K562 (cell line): ENCODE results near the gene BSN. TPM values are rescaled to one million over a fixed set of nuclear protein-coding genes. Genes with fewer than 3 reads are reported as not detected.

Experiments used
- C11orf30 ChIP-seq: fragments of 450-650 bp; IDR thresholded peaks from 2 replicates; pipeline ENCODE4 v1.6.1; 2016; ENCODE audit warnings: low read depth, mild to moderate bottlenecking
- CBX5 ChIP-seq: IDR thresholded peaks from 2 replicates; pipeline ENCODE4 v1.6.1; 2014; ENCODE audit warnings: low read depth, borderline replicate concordance
- COPS2 ChIP-seq: fragments of 450-650 bp; conservative IDR thresholded peaks from 2 replicates; pipeline ENCODE4 v1.6.1; 2016; ENCODE audit warnings: mild to moderate bottlenecking, moderate library complexity
- ELF1 ChIP-seq: fragments of 200-800 bp; sonication (Bioruptor generic); IDR thresholded peaks from 2 replicates; pipeline ENCODE4 v1.6.1; 2016; ENCODE audit warnings: missing genetic modification characterization, missing compliant biosample characterization
- EP300 ChIP-seq: IDR thresholded peaks from 2 replicates; pipeline ENCODE4 v1.6.1; 2012; ENCODE audit warnings: low read length, improper control_type of control experiment
- HDAC2 ChIP-seq: fragments of 450-650 bp; IDR thresholded peaks from 2 replicates; pipeline ENCODE4 v1.6.1; 2016; ENCODE audit warnings: mild to moderate bottlenecking
- HNRNPUL1 ChIP-seq: fragments of 200-400 bp; formaldehyde crosslinking; IDR thresholded peaks from 2 replicates; pipeline ENCODE4 v1.6.1; 2017; ENCODE audit warnings: low read length
- LARP7 ChIP-seq: fragments of 450-650 bp; IDR thresholded peaks from 2 replicates; pipeline ENCODE4 v1.6.1; 2016
- MEIS2 ChIP-seq: fragments of 450-650 bp; IDR thresholded peaks from 2 replicates; pipeline ENCODE4 v1.6.1; 2014; ENCODE audit warnings: mild to moderate bottlenecking; ENCODE audit not compliant: partially characterized antibody
- NR2C1 ChIP-seq, 2 experiments: fragments of 450-650 bp; IDR thresholded peaks; 2 replicates each; pipeline ENCODE4 v1.6.1; 2017; ENCODE audit warnings: mild to moderate bottlenecking in 2 of 2, antibody characterized with exemption in 1 of 2, inconsistent platforms in 1 of 2, missing compliant biosample characterization in 1 of 2, missing genetic modification characterization in 1 of 2
- POLR2G ChIP-seq: fragments of 200-400 bp; formaldehyde crosslinking; IDR thresholded peaks from 2 replicates; pipeline ENCODE4 v1.6.1; 2017; ENCODE audit warnings: low read depth, mild to moderate bottlenecking, antibody characterized with exemption, low read length, moderate library complexity
- POLR2H ChIP-seq: IDR thresholded peaks from 2 replicates; pipeline ENCODE4 v1.6.1; 2016; ENCODE audit warnings: missing genetic modification characterization, low read depth, mild to moderate bottlenecking, control low read depth, missing compliant biosample characterization, moderate library complexity
- SMARCA5 ChIP-seq: fragments of 450-650 bp; IDR thresholded peaks from 2 replicates; pipeline ENCODE4 v1.6.1; 2016
- TOE1 ChIP-seq, 2 experiments: fragments of 450-650 bp in 1 of 2; sonication (generic) in 1 of 2; formaldehyde crosslinking in 1 of 2; IDR thresholded peaks; 2 replicates each; pipeline versions ENCODE4 v1.7.1 to v1.8.0; 2016 to 2022; ENCODE audit warnings: borderline replicate concordance in 2 of 2, mild to moderate bottlenecking in 2 of 2, antibody characterized with exemption in 1 of 2, inconsistent platforms in 1 of 2, low read depth in 1 of 2, missing genetic modification reagents in 1 of 2, moderate library complexity in 1 of 2
- ZC3H4 ChIP-seq: sonication (generic); formaldehyde crosslinking; IDR thresholded peaks from 2 replicates; pipeline ENCODE4 v1.9.0; 2021; ENCODE audit warnings: missing genetic modification reagents, borderline replicate concordance
- ZC3H8 ChIP-seq: fragments of 450-650 bp; IDR thresholded peaks from 2 replicates; pipeline ENCODE4 v1.6.1; 2017
- ZNF696 ChIP-seq: fragments of 250-450 bp; sonication (Bioruptor Pico); conservative IDR thresholded peaks from 2 replicates; pipeline ENCODE4 v1.4.0; 2020; ENCODE audit warnings: mild to moderate bottlenecking, moderate library complexity
- polyA plus RNA-seq, 8 experiments: library from polyadenylated mRNA; depleted of rRNA in 4 of 8; stranded (reverse) in 5 of 8; unstranded in 3 of 8; fragments of >200 nt; fragmentation: Nextera tagmentation in 2 of 8; fragmentation: Illumina TruSeq in 1 of 8; extraction: Ambion mirVana in 2 of 8; extraction: Trizol in 1 of 8; gene quantifications; 2 replicates each; pipeline versions ENCODE4 v1.2.1 to v1.2.3, GENCODE V29; 2011 to 2014; ENCODE audit warnings: inconsistent platforms in 1 of 8, missing spikeins in 1 of 8
- total RNA-seq, 7 experiments: library from RNA; depleted of rRNA in 6 of 7; stranded (reverse); fragments of >200 nt in 6 of 7; fragmentation: Illumina TruSeq in 2 of 7; extraction: Trizol in 2 of 7; gene quantifications; 2 replicates each; pipeline versions ENCODE4 v1.2.1 to v1.2.3, GENCODE V29; 2011 to 2021; ENCODE audit warnings: low replicate concordance in 1 of 7
- TF ChIP-seq, protein P1 (sequence below), 2 experiments: fragments of 450-650 bp; IDR thresholded peaks; 2 replicates each; pipeline ENCODE4 v1.6.1; 2016; ENCODE audit warnings: mild to moderate bottlenecking in 2 of 2, borderline replicate concordance in 1 of 2, low read depth in 1 of 2, moderate library complexity in 1 of 2
- TF ChIP-seq, protein P2 (sequence below): fragments of 250-450 bp; sonication (Bioruptor Pico); IDR thresholded peaks from 2 replicates; pipeline ENCODE4 v1.8.0; 2022; ENCODE audit warnings: inconsistent platforms, mild to moderate bottlenecking, moderate library complexity, borderline replicate concordance

BSN gene
- total and polyA plus RNA-seq, 9 of the 15 experiments (the other 6 are each of a cell fraction or from before 2014, with no cell fraction given) = 0.03 to 1.5 (median 0.29) TPM

- TF ChIP-seq, protein P1, sequence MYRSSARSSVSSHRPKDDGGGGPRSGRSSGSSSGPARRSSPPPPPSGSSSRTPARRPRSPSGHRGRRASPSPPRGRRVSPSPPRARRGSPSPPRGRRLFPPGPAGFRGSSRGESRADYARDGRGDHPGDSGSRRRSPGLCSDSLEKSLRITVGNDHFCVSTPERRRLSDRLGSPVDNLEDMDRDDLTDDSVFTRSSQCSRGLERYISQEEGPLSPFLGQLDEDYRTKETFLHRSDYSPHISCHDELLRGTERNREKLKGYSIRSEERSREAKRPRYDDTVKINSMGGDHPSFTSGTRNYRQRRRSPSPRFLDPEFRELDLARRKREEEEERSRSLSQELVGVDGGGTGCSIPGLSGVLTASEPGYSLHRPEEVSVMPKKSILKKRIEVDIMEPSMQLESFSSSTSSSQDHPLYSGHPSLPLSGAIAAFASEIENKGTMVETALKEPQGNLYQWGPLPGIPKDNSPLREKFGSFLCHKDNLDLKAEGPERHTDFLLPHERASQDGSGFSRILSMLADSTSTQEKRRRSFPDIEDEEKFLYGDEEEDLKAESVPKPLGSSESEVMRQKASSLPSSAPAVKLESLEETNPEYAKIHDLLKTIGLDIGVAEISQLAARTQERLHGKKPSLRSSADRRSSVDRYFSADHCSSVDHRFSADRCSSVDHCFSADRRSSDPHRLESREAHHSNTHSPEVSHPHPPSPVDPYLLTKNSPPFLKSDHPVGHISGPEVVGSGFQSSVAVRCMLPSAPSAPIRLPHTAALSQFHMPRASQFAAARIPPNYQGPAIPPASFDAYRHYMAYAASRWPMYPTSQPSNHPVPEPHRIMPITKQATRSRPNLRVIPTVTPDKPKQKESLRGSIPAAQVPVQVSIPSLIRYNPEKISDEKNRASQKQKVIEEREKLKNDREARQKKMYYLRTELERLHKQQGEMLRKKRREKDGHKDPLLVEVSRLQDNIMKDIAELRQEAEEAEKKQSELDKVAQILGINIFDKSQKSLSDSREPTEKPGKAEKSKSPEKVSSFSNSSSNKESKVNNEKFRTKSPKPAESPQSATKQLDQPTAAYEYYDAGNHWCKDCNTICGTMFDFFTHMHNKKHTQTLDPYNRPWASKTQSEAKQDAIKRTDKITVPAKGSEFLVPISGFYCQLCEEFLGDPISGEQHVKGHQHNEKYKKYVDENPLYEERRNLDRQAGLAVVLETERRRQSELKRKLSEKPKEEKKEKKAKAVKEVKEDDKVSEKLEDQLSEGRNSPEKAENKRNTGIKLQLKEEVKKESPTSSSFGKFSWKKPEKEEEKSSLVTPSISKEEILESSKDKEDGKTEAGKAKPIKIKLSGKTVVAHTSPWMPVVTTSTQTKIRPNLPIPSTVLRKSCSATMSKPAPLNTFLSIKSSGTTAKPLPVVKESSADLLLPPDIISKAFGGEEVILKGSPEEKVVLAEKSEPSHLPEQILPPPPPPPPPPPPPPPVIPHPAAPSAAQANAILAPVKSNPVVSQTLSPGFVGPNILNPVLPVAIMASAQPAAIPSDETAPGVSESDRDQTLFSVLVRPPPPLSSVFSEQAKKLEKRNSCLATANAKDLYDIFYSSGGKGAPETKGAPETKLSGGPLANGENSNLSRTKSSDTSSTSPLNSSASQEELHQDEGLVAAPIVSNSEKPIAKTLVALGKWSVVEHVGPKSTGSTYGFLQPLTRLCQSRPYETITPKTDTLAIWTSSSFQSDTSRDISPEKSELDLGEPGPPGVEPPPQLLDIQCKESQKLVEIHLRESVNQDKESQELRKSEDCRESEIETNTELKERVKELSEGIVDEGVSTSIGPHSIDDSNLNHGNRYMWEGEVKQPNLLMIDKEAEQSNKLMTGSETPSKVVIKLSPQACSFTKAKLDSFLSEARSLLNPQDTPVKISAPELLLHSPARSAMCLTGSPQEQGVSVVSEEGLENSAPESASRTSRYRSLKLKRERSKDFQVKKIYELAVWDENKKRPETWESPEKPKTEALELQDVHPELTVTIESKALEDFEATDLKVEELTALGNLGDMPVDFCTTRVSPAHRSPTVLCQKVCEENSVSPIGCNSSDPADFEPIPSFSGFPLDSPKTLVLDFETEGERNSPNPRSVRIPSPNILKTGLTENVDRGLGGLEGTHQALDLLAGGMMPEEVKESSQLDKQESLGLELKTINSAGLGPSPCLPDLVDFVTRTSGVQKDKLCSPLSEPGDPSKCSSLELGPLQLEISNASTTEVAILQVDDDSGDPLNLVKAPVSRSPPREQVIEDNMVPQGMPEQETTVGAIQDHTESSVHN (IDR thresholded peaks at IDR 0.05; ENCODE audit: borderline replicate concordance in 1 of 2, low read depth in 1 of 2) = no peak
- TF ChIP-seq C11orf30 (peak; percentile 66; the same call in 1 of the 2 replicates), EP300 (no peak; the same call in 1 of the 2 replicates), NR2C1 (IDR thresholded peaks at IDR 0.05) (no peak), NR2C1 (tag; IDR thresholded peaks at IDR 0.05) (no peak), MEIS2 (peak; percentile 15), HDAC2 (no peak), POLR2H (tag) (peak; percentile 50; the same call in 1 of the 2 replicates), ZC3H4 (CRISPR knock-in tag) (no peak), COPS2 (no peak), ELF1 (tag) (peak; percentile 83), POLR2G (peak; percentile 91), ZNF696 (CRISPR knock-in tag) (no peak), HNRNPUL1 (no peak), ZC3H8 (no peak), CBX5 (0 out of 2 replicates have a peak, but pooled peaks have one; percentile 23), TOE1 (IDR thresholded peaks at IDR 0.05; ENCODE audit: borderline replicate concordance) (peak; percentile 87; the same call in 1 of the 2 replicates), TOE1 (CRISPR knock-in tag; IDR thresholded peaks at IDR 0.05; ENCODE audit: borderline replicate concordance, low read depth) (no peak), SMARCA5 (no peak), LARP7 (no peak)
- TF ChIP-seq, protein P2, sequence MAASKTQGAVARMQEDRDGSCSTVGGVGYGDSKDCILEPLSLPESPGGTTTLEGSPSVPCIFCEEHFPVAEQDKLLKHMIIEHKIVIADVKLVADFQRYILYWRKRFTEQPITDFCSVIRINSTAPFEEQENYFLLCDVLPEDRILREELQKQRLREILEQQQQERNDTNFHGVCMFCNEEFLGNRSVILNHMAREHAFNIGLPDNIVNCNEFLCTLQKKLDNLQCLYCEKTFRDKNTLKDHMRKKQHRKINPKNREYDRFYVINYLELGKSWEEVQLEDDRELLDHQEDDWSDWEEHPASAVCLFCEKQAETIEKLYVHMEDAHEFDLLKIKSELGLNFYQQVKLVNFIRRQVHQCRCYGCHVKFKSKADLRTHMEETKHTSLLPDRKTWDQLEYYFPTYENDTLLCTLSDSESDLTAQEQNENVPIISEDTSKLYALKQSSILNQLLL (CRISPR knock-in tag) = no peak
These were observed 119.6 kb downstream of the BSN start, which contains the start of gene APEH (continued) for GRCh38 chr3:49673715-49674496.
